HepG2 (cell line): ENCODE measurements around the gene ETFB. TPM values are rescaled to one million over a fixed set of nuclear protein-coding genes. Genes with fewer than 3 reads are reported as not detected.

Experiments used
- ADNP ChIP-seq: sonication (generic); formaldehyde crosslinking; IDR thresholded peaks from 2 replicates; pipeline ENCODE4 v1.4.0; 2020; ENCODE audit warnings: missing genetic modification reagents
- ATF4 ChIP-seq, 2 experiments: fragments of 450-650 bp in 1 of 2; sonication (generic) in 1 of 2; formaldehyde crosslinking; IDR thresholded peaks; 2 replicates each; pipeline versions ENCODE4 v1.5.0 to v1.8.0; 2020 to 2022; ENCODE audit warnings: mild to moderate bottlenecking in 1 of 2, missing genetic modification reagents in 1 of 2
- CTCF ChIP-seq: sonication (generic); formaldehyde crosslinking; IDR thresholded peaks from 2 replicates; pipeline ENCODE4 v1.5.0; 2020; ENCODE audit warnings: mild to moderate bottlenecking, missing genetic modification reagents, moderate library complexity
- ELF1 ChIP-seq: sonication (generic); formaldehyde crosslinking; IDR thresholded peaks from 2 replicates; pipeline ENCODE4 v1.4.0; 2020; ENCODE audit warnings: missing genetic modification reagents
- MXD4 ChIP-seq: IDR thresholded peaks from 2 replicates; pipeline ENCODE4 v1.6.1; 2016; ENCODE audit warnings: mild to moderate bottlenecking, missing biosample characterization, missing genetic modification reagents
- NONO ChIP-seq, 2 experiments: fragments of 450-650 bp in 1 of 2; sonication (generic) in 1 of 2; formaldehyde crosslinking in 1 of 2; IDR thresholded peaks in 1 of 2; conservative IDR thresholded peaks in 1 of 2; 2 replicates each; pipeline versions ENCODE4 v1.6.1 to v1.8.0; 2017 to 2022; ENCODE audit warnings: mild to moderate bottlenecking in 1 of 2, missing genetic modification reagents in 1 of 2, moderate library complexity in 1 of 2
- ONECUT2 ChIP-seq: sonication (generic); formaldehyde crosslinking; IDR thresholded peaks from 2 replicates; pipeline ENCODE4 v1.4.0; 2020; ENCODE audit warnings: missing genetic modification reagents
- PHF21A ChIP-seq: sonication (generic); formaldehyde crosslinking; IDR thresholded peaks from 2 replicates; pipeline ENCODE4 v1.5.0; 2020; ENCODE audit warnings: mild to moderate bottlenecking, missing genetic modification reagents
- PRDM10 ChIP-seq: sonication (generic); formaldehyde crosslinking; IDR thresholded peaks from 2 replicates; pipeline ENCODE4 v1.4.0; 2020; ENCODE audit warnings: low read depth, missing genetic modification reagents
- SKI ChIP-seq: fragments of 450-650 bp; IDR thresholded peaks from one replicate; pipeline ENCODE4 v1.6.1; 2018; ENCODE audit warnings: mild to moderate bottlenecking; ENCODE audit not compliant: partially characterized antibody
- SNAPC2 ChIP-seq: sonication (generic); formaldehyde crosslinking; IDR thresholded peaks from 2 replicates; pipeline ENCODE4 v1.8.1; 2022; ENCODE audit warnings: mild to moderate bottlenecking, missing genetic modification reagents
- SRY ChIP-seq: sonication (generic); formaldehyde crosslinking; IDR thresholded peaks from 2 replicates; pipeline ENCODE4 v1.8.0; 2022; ENCODE audit warnings: mild to moderate bottlenecking, missing genetic modification reagents
- TCF7 ChIP-seq: sonication (generic); IDR thresholded peaks from 2 replicates; pipeline ENCODE4 v1.6.1; 2016; ENCODE audit warnings: antibody characterized with exemption, low read depth
- ZNF10 ChIP-seq: sonication (generic); formaldehyde crosslinking; IDR thresholded peaks from 2 replicates; pipeline ENCODE4 v1.4.0; 2020; ENCODE audit warnings: mild to moderate bottlenecking, low read depth, missing genetic modification reagents, borderline replicate concordance
- ZNF431 ChIP-seq: sonication (generic); formaldehyde crosslinking; IDR thresholded peaks from 2 replicates; pipeline ENCODE4 v1.9.0; 2022; ENCODE audit warnings: missing genetic modification reagents, low read depth, mild to moderate bottlenecking, borderline replicate concordance
- ZNF557 ChIP-seq: sonication (generic); formaldehyde crosslinking; IDR thresholded peaks from 2 replicates; pipeline ENCODE4 v1.4.0; 2020; ENCODE audit warnings: missing genetic modification reagents
- ZNF782 ChIP-seq: sonication (generic); formaldehyde crosslinking; IDR thresholded peaks from 2 replicates; pipeline ENCODE4 v1.4.0; 2020; ENCODE audit warnings: missing genetic modification reagents, mild to moderate bottlenecking, borderline replicate concordance
- ZNF816 ChIP-seq: sonication (generic); formaldehyde crosslinking; IDR thresholded peaks from 2 replicates; pipeline ENCODE4 v1.8.0; 2022; ENCODE audit warnings: missing genetic modification reagents, mild to moderate bottlenecking, borderline replicate concordance
- polyA plus RNA-seq, 8 experiments: library from polyadenylated mRNA; depleted of rRNA in 3 of 8; stranded (reverse) in 7 of 8; unstranded in 1 of 8; fragments of >200 nt; fragmentation: Illumina TruSeq in 4 of 8; extraction: Trizol in 4 of 8; gene quantifications; 2 replicates each; pipeline versions ENCODE4 v1.2.1 to v1.2.3, GENCODE V29; 2011 to 2016; ENCODE audit warnings: low read depth in 4 of 8, missing spikeins in 1 of 8, mixed read lengths in 1 of 8; ENCODE audit not compliant: insufficient read depth in 1 of 8
- total RNA-seq, 5 experiments: library from RNA; depleted of rRNA; stranded (reverse); fragments of >200 nt; fragmentation: Illumina TruSeq; extraction: Trizol; gene quantifications; 2 replicates each; pipeline ENCODE4 v1.2.3, GENCODE V29; 2016; ENCODE audit warnings: low read depth in 1 of 5
- TF ChIP-seq, protein P1 (sequence below): sonication (generic); formaldehyde crosslinking; IDR thresholded peaks from 2 replicates; pipeline ENCODE4 v1.9.0; 2021; ENCODE audit warnings: missing genetic modification reagents, mild to moderate bottlenecking, borderline replicate concordance
- TF ChIP-seq, protein P2 (sequence below): sonication (generic); formaldehyde crosslinking; IDR thresholded peaks from 2 replicates; pipeline ENCODE4 v1.5.1; 2020; ENCODE audit warnings: mild to moderate bottlenecking, missing genetic modification reagents, borderline replicate concordance

Gene ETFB
- total and polyA plus RNA-seq, 2 of the 13 experiments (the other 11 are each of a cell fraction or from before 2014, with no cell fraction given), result 678 to 1,314 TPM

DNA sequence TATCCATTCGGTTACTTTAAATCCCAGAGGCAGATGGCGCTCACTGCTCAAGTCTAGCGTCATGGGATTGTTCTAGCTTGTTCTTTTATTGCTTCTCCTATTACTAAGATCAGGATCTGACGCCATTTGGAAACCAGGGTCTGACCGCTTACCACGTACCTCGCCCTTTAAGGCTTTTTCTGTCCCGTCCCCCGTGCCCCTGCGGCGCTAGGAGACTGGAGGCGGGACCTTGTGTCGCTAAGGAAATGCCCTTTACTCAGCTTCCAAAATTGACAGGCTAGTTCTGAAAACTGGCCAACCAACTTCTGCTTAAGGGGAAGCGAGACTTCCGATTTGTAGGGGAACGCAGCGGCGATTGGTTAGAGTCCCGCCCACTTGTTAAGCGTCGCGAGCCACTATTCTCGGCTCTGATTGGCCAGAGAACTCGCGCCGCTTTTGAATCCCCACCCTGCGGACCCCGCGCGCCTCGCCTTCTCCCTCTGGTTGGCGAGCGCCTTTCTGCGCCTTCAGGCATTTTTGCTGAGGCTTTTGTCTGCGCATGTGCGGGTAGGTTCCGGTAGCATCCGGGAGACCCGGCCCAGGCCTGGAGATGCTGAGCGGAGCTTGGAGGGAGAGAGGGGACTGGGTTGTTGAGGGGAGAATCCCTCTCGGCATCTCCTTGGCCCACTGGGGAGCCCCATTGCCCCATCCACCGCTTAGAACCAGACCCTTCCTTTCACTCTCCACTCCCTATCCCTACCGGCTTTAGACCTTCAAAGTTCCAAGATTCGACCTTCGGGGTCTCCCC lies 28.1 kb upstream of the ETFB start (continued):
- TF ChIP-seq PRDM10 (CRISPR knock-in tag) (no peak), SRY (no peak), CTCF (CRISPR knock-in tag) (no peak; the same call in 1 of the 2 replicates), ONECUT2 (CRISPR knock-in tag) (no peak), ZNF10 (no peak), NONO (IDR thresholded peaks at IDR 0.05) (no peak), NONO (CRISPR knock-in tag; conservative IDR thresholded peaks at IDR 0.05) (peak; percentile 60; the same call in 1 of the 2 replicates), PHF21A (CRISPR knock-in tag) (peak; percentile 35; the same call in 1 of the 2 replicates), SKI (no peak), ELF1 (CRISPR knock-in tag) (peak; percentile 87), MXD4 (CRISPR knock-in tag) (peak; percentile 65), ZNF431 (no peak; the same call in 1 of the 2 replicates), TCF7 (no peak), ZNF782 (no peak), ADNP (CRISPR knock-in tag) (no peak), ZNF557 (CRISPR knock-in tag) (no peak), SNAPC2 (CRISPR knock-in tag) (peak; percentile 71; the same call in 1 of the 2 replicates), ZNF816 (no peak), ATF4 (CRISPR knock-in tag; IDR thresholded peaks at IDR 0.05) (peak in 1 of 2 experiments; percentile 72; a peak in 2 of 4 replicates)
- TF ChIP-seq, protein P1, sequence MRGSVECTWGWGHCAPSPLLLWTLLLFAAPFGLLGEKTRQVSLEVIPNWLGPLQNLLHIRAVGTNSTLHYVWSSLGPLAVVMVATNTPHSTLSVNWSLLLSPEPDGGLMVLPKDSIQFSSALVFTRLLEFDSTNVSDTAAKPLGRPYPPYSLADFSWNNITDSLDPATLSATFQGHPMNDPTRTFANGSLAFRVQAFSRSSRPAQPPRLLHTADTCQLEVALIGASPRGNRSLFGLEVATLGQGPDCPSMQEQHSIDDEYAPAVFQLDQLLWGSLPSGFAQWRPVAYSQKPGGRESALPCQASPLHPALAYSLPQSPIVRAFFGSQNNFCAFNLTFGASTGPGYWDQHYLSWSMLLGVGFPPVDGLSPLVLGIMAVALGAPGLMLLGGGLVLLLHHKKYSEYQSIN (CRISPR knock-in tag), result no peak
- TF ChIP-seq, protein P2, sequence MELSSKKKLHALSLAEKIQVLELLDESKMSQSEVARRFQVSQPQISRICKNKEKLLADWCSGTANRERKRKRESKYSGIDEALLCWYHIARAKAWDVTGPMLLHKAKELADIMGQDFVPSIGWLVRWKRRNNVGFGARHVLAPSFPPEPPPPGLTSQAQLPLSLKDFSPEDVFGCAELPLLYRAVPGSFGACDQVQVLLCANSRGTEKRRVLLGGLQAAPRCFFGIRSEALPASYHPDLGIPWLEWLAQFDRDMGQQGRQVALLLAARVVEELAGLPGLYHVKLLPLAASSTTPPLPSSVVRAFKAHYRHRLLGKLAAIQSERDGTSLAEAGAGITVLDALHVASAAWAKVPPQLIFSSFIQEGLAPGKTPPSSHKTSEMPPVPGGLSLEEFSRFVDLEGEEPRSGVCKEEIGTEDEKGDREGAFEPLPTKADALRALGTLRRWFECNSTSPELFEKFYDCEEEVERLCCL, result no peak
